Neural crest cell (in vitro differentiated cells): ENCODE measurements around the gene ELOVL1. TPM values are rescaled to one million over a fixed set of nuclear protein-coding genes. Genes with fewer than 3 reads are reported as not detected.

ENCODE experiments used
- DNase-seq: peaks from one replicate; pipeline ENCODE4 v3.0.0; 2021; ENCODE audit warnings: low read depth, mixed read lengths, low spot score
- H3K27ac Mint-ChIP-seq: one replicate; pipeline ENCODE4 v1.8.0; 2021; ENCODE audit warnings: mild to moderate bottlenecking, mixed read lengths; ENCODE audit not compliant: unreplicated experiment
- H3K27me3 Mint-ChIP-seq: 2 replicates; pipeline ENCODE4 v1.8.0; 2021; ENCODE audit warnings: low read depth, mild to moderate bottlenecking, mixed read lengths
- H3K36me3 Mint-ChIP-seq: 2 replicates; pipeline ENCODE4 v1.8.0; 2021; ENCODE audit warnings: low read depth, mild to moderate bottlenecking, mixed read lengths
- H3K4me1 Mint-ChIP-seq: 2 replicates; pipeline ENCODE4 v1.8.0; 2021; ENCODE audit warnings: mixed read lengths
- H3K4me3 Mint-ChIP-seq: one replicate; pipeline ENCODE4 v1.8.0; 2021; ENCODE audit warnings: mild to moderate bottlenecking, mixed read lengths
- H3K9me3 Mint-ChIP-seq: 2 replicates; pipeline ENCODE4 v1.8.0; 2021; ENCODE audit warnings: mixed read lengths
- CTCF ChIP-seq: fragments of 200-600 bp; sonication (generic); conservative IDR thresholded peaks from 2 replicates; pipeline ENCODE4 v1.5.0; 2021; ENCODE audit warnings: antibody characterized with exemption, mild to moderate bottlenecking
- total RNA-seq: library from RNA; stranded (reverse); gene quantifications from 2 replicates; pipeline ENCODE4 v1.2.1, GENCODE V29; 2021

The ELOVL1 gene
- total RNA-seq, 1 donor from 2014 or later: 30.8 TPM

- Mint-ChIP-seq H3K9me3 (no peaks in the 10 kb centered on the region), H3K4me1 (peaks cover 3% of the 10 kb centered on the region), H3K27ac (no peak overlapping the region), H3K4me3 (no peak overlapping the region), H3K27me3 (no peaks in the 10 kb centered on the region), H3K36me3 (peaks cover 2% of the 10 kb centered on the region)
- DNase-seq: no peak
- no peak for TF ChIP-seq CTCF
Observed at GRCh38 chr1:43395523-43395922, 27.7 kb upstream of the ELOVL1 start.

- Mint-ChIP-seq H3K9me3 (no peaks in the 10 kb centered on the region), H3K4me3 (peak overlapping the region; percentile 74), H3K36me3 (no peaks in the 10 kb centered on the region), H3K27me3 (no peaks in the 10 kb centered on the region), H3K4me1 (peaks cover 23% of the 10 kb centered on the region), H3K27ac (no peak overlapping the region)
- TF ChIP-seq CTCF: no peak
- no peak for DNase-seq
Observed at GRCh38 chr1:43392702-43393101, 24.9 kb upstream of the ELOVL1 start.

GRCh38 chr1:43389326-43390313 lies 21.8 kb upstream of the ELOVL1 start, which contains the start of the genes MED8 and SZT2:
TSS of gene MED8 (minus strand) at chr1:43389800. CDS start at chr1:43389764, 36 bp downstream.
TSS of gene SZT2 (plus strand) at chr1:43389899. CDS start at chr1:43389969, 70 bp downstream.
- no peaks in the 10 kb centered on the region for H3K36me3 Mint-ChIP-seq
- H3K9me3 Mint-ChIP-seq: no peaks in the 10 kb centered on the region
- no peaks in the 10 kb centered on the region for H3K27me3 Mint-ChIP-seq
- TF ChIP-seq CTCF: no peak
- H3K4me3 Mint-ChIP-seq: peak within 1 kb of the TSS; percentile 100
- DNase-seq: peak; percentile 94
- peak within 1 kb of the TSS; percentile 98 for H3K27ac Mint-ChIP-seq
- H3K4me1 Mint-ChIP-seq: peaks cover 23% of the 10 kb centered on the region

GRCh38 chr1:43388613-43389012 lies 20.8 kb upstream of the ELOVL1 start:
- no peaks in the 10 kb centered on the region for H3K9me3 Mint-ChIP-seq
- H3K27ac Mint-ChIP-seq: no peak overlapping the region
- H3K27me3 Mint-ChIP-seq: no peaks in the 10 kb centered on the region
- no peaks in the 10 kb centered on the region for H3K36me3 Mint-ChIP-seq
- no peak for TF ChIP-seq CTCF
- no peak for DNase-seq
- H3K4me3 Mint-ChIP-seq: peak overlapping the region; percentile 100
- H3K4me1 Mint-ChIP-seq: peaks cover 23% of the 10 kb centered on the region

GRCh38 chr1:43387976-43388599 lies 20.3 kb upstream of the ELOVL1 start:
- no peak for DNase-seq
- H3K27ac Mint-ChIP-seq: no peak overlapping the region
- no peaks in the 10 kb centered on the region for H3K36me3 Mint-ChIP-seq
- TF ChIP-seq CTCF: no peak
- H3K9me3 Mint-ChIP-seq: no peaks in the 10 kb centered on the region
- peak overlapping the region; percentile 100 for H3K4me3 Mint-ChIP-seq
- no peaks in the 10 kb centered on the region for H3K27me3 Mint-ChIP-seq
- peaks cover 25% of the 10 kb centered on the region for H3K4me1 Mint-ChIP-seq
